GM10248 (cell line): ENCODE data around the gene RRAGC.

Source experiments
- CTCF ChIA-PET: fragments of 300-600 bp; sonication (Branson Sonifier 250); formaldehyde crosslinking; extraction: SDS; loops from one replicate; lab custom pipeline; 2021; ENCODE audit warnings: antibody characterized with exemption; lab: Yijun Ruan, JAX
- POLR2A ChIA-PET: fragments of 350-650 bp; sonication (Branson Sonifier 250); formaldehyde crosslinking; extraction: SDS; loops from one replicate; lab custom pipeline; 2020; ENCODE audit warnings: antibody characterized with exemption; lab: Yijun Ruan, JAX
- DNase-seq: peaks from one replicate; pipeline ENCODE4 v3.0.0; 2012; ENCODE audit errors: extremely low spot score
- CTCF ChIP-seq: IDR thresholded peaks from 2 replicates; pipeline ENCODE4 v1.5.1; 2012; ENCODE audit warnings: mild to moderate bottlenecking, low read depth; ENCODE audit errors: extremely low read depth, missing control alignments, control extremely low read depth

The RRAGC gene

GRCh38 chr1:38789498-38790169, 69.9 kb downstream of the RRAGC start:
- DNase-seq, result no peak
- ChIA-PET CTCF (no interaction called here), POLR2A (no interaction called here)
- TF ChIP-seq CTCF, result no peak

- no peak for DNase-seq
- ChIA-PET CTCF (no interaction called here), POLR2A (no interaction called here)
- TF ChIP-seq CTCF, result no peak
Observed at GRCh38 chr1:38788341-38789336, 70.9 kb downstream of the RRAGC start.
